GM10266 (cell line): ENCODE results near the gene DGUOK.

Source experiments
- DNase-seq: peaks from one replicate; pipeline ENCODE4 v3.0.0; 2012; ENCODE audit errors: extremely low spot score
- TF ChIP-seq, protein P1 (sequence below): IDR thresholded peaks from 2 replicates; pipeline ENCODE4 v1.5.1; 2012; ENCODE audit warnings: mild to moderate bottlenecking, low read depth; ENCODE audit not compliant: control insufficient read depth, insufficient read depth; ENCODE audit errors: missing control alignments

Gene DGUOK

DNA sequence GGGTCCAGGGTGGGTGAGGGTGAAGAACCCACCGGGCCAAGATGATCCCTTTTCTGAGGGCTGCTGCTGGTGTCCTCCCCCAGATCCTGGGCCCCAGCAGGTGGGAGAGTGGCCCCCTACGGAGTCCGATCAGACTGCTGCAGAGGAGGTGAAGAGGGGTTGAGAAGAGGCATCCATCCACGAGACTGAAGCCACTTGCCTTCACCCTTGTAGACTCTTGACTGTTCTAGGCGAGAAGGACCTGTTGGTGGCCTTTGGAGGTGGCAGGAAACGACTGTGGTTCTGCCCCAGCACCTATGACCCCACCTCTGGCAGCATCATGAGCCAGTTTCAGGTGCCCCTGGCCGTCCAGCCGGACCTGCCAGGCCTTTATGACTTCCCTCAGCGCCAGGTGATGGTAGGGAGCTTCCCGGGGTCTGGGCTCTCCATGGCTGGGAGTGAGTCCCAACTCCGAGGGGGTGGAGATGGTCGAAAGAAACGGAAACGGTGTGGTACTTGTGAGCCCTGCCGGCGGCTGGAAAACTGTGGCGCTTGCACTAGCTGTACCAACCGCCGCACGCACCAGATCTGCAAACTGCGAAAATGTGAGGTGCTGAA, 59.5 kb downstream of the DGUOK start:
- no peak for DNase-seq
- TF ChIP-seq, protein P1, sequence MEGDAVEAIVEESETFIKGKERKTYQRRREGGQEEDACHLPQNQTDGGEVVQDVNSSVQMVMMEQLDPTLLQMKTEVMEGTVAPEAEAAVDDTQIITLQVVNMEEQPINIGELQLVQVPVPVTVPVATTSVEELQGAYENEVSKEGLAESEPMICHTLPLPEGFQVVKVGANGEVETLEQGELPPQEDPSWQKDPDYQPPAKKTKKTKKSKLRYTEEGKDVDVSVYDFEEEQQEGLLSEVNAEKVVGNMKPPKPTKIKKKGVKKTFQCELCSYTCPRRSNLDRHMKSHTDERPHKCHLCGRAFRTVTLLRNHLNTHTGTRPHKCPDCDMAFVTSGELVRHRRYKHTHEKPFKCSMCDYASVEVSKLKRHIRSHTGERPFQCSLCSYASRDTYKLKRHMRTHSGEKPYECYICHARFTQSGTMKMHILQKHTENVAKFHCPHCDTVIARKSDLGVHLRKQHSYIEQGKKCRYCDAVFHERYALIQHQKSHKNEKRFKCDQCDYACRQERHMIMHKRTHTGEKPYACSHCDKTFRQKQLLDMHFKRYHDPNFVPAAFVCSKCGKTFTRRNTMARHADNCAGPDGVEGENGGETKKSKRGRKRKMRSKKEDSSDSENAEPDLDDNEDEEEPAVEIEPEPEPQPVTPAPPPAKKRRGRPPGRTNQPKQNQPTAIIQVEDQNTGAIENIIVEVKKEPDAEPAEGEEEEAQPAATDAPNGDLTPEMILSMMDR: no peak

GRCh38 chr2:73987109-73987947, 60.6 kb downstream of the DGUOK start:
- no peak for DNase-seq
- TF ChIP-seq, protein P1: peak; percentile 32

DNA sequence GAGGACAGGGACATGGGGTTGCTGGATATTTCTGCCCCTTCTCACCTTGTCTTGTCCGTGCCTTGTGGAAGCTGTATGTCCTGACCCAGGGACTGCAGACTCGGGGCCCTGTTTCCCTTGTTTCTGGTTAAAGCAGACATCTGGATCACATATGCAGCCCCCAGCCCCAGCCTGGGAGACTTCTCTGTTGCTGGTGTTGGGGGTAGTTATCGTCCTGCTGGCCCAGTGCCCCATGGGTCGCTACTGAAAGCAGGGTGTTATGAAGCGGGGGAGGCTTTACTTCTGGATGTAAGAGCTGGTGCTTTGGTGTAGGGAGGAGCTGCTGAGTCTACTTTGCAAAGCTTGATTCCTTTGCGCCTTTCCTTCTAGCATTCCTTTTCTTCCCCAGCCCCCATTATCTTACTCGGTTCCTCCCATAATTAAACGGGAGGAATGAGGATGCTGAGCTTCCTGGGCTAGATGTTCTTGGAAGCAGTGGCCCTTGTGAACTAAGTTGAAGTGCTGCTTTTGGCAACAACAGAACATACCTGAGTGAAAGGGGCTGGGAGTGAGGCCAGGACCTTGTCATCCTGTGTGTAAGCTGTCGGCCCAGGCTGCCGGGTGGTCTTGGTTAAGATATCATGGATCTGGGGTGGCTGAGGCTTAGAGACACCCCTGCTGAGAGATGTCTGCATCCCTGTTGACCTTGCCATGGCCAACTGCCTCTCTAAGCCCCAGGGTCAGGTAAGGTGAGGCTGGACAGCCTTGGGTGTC, 61.4 kb downstream of the DGUOK start:
- no peak for DNase-seq
- TF ChIP-seq, protein P1: no peak

GRCh38 chr2:73989972-73990371, 63.3 kb downstream of the DGUOK start:
- TF ChIP-seq, protein P1: no peak
- DNase-seq: no peak

DNA sequence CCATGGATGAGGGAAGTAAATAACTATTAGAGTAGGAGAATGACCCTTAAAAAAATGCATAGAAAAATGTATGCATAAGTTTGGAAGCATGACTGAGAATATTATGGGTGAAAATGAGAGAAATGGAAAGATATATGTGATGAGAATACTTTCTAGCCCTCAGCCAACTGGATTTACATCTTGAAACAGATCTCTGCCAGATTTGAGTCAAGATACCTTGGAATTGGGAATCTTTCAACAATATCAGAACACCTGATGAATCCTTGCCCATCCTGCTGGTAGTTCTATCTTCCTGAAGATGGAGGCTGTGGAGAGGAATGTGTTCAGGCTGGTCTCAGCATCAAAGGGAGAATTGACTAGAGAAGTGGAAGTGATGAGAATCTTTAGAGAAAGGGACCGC, 63.9 kb downstream of the DGUOK start:
- TF ChIP-seq, protein P1: no peak
- no peak for DNase-seq

- TF ChIP-seq, protein P1: no peak
- no peak for DNase-seq
Measured at GRCh38 chr2:73992036-73992435, 65.4 kb downstream of the DGUOK start.
